Colonic mucosa (tissue), 4 donors: Measurements from ENCODE around the gene HNF1B. TPM values are rescaled to one million over a fixed set of nuclear protein-coding genes. Genes with fewer than 3 reads are reported as not detected.

Source experiments
- DNase-seq: peaks from one replicate; pipeline ENCODE4 v3.0.0-alpha.2; 2020
- H3K27ac ChIP-seq: fragments of 200-600 bp; one replicate; pipeline ENCODE4 v1.8.0; 2021
- H3K27me3 ChIP-seq: fragments of 200-600 bp; one replicate; pipeline ENCODE4 v1.8.0; 2021
- H3K36me3 ChIP-seq: fragments of 200-600 bp; one replicate; pipeline ENCODE4 v1.8.0; 2021
- H3K4me1 ChIP-seq: fragments of 200-600 bp; one replicate; pipeline ENCODE4 v1.8.0; 2021; ENCODE audit warnings: mild to moderate bottlenecking
- H3K4me3 ChIP-seq: fragments of 200-600 bp; one replicate; pipeline ENCODE4 v1.8.0; 2021
- H3K9ac ChIP-seq, 2 donors: one replicate each; pipeline ENCODE4 v1.7.0; 2013; ENCODE audit warnings: control low read depth in 2 of 2, low read depth in 2 of 2, low read length in 2 of 2
- H3K9me3 ChIP-seq: fragments of 200-600 bp; one replicate; pipeline ENCODE4 v1.8.0; 2021
- intact Hi-C: fragments of 100-400 bp; cut with DNase I; formaldehyde crosslinking; loops from one replicate; pipeline ENCODE4 v1.14.1; 2022
- total RNA-seq, 2 donors: library from RNA; stranded (reverse); fragmentation: NEBNext Ultra II Directional in 1 of 2; extraction: Animal tissue kit (Norgen Biotek cat#: 25700) in 1 of 2; gene quantifications; one replicate each; pipeline ENCODE4 v1.2.1, GENCODE V29; 2021
- TF ChIP-seq, protein P1 (sequence below): fragments of 200-600 bp; IDR thresholded peaks from one replicate; pipeline ENCODE4 v1.8.0; 2022; ENCODE audit warnings: antibody characterized with exemption, mild to moderate bottlenecking
- donor health status: healthy.
- donor health status: DM: no; HTN: no; CAD: no.
- donor health status: DM: no; HTN: no; CAD: no.

The HNF1B gene
- total RNA-seq, 2 donors from 2014 or later: 28.0 to 34.8 TPM

DNA sequence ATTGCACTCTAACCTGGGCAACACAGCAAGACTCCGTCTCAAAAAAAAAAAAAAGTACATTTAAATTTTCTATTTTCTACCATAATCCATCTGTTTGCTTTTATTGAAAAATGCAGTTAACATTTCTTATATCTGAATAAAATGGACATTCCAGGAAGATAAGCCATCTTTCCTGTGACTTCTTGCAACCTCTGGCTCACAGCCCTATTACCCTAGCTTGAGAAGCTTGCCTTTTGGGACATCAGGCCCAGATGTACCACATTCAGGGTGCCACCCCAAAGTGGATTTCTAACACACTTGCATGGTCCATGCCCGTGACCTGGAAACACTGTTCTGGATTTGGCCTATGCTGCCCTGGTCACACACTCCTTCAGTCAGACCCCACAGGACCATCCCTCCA, 71.5 kb downstream of the HNF1B start:
- TF ChIP-seq, protein P1, sequence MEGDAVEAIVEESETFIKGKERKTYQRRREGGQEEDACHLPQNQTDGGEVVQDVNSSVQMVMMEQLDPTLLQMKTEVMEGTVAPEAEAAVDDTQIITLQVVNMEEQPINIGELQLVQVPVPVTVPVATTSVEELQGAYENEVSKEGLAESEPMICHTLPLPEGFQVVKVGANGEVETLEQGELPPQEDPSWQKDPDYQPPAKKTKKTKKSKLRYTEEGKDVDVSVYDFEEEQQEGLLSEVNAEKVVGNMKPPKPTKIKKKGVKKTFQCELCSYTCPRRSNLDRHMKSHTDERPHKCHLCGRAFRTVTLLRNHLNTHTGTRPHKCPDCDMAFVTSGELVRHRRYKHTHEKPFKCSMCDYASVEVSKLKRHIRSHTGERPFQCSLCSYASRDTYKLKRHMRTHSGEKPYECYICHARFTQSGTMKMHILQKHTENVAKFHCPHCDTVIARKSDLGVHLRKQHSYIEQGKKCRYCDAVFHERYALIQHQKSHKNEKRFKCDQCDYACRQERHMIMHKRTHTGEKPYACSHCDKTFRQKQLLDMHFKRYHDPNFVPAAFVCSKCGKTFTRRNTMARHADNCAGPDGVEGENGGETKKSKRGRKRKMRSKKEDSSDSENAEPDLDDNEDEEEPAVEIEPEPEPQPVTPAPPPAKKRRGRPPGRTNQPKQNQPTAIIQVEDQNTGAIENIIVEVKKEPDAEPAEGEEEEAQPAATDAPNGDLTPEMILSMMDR: no peak
- no peak overlapping the region for H3K9ac ChIP-seq
- H3K27me3 ChIP-seq: no peaks in the 10 kb centered on the region
- no peaks in the 10 kb centered on the region for H3K9me3 ChIP-seq
- no peaks in the 10 kb centered on the region for H3K36me3 ChIP-seq
- intact Hi-C loops: no loop called here
- no peak overlapping the region for H3K4me3 ChIP-seq
- no peaks in the 10 kb centered on the region for H3K4me1 ChIP-seq
- no peak overlapping the region for H3K27ac ChIP-seq
- DNase-seq: no peak

GRCh38 chr17:37672548-37673078, 72.2 kb downstream of the HNF1B start:
- intact Hi-C loops: no loop called here
- H3K9me3 ChIP-seq: no peaks in the 10 kb centered on the region
- H3K36me3 ChIP-seq: no peaks in the 10 kb centered on the region
- H3K4me1 ChIP-seq: no peaks in the 10 kb centered on the region
- TF ChIP-seq, protein P1: no peak
- H3K4me3 ChIP-seq: no peak overlapping the region
- no peak overlapping the region for H3K27ac ChIP-seq
- no peaks in the 10 kb centered on the region for H3K27me3 ChIP-seq
- DNase-seq: no peak
- no peak overlapping the region for H3K9ac ChIP-seq

DNA sequence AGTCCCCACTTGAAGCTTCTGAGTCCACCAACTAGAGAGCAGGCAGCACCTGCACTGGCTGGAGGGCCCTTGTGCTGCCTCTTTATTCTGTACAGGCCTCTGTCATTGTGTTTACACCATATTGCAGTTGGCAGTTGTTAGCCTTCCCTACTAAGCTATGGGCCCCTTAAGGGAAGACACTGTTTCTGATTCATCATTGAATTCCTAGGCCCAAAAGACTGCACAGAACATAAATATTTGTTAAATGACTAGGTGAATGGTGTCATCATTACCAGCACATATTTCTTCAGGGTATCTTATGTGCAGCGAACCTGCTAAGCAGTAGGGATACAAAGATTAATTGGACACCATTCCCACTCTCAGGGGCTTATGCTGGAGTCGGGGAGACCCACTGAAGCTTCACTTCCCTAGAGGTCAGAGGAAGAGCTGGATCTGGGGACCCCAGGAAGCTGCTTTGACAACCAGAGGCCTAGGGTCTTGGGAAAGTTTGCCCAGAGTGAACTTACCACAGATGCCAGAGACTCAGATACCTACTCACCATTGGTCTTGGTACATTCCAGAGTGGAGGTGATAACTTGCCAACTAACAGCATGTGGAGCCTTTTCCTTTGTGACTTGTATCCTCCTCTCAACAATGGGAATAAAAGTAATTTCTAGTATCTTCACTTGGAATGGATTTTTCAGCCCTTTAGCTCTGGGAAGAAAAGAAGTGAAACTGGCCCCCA, 72.9 kb downstream of the HNF1B start:
- TF ChIP-seq, protein P1: no peak
- Histone ChIP-seq H3K9me3 (no peaks in the 10 kb centered on the region), H3K9ac (peak overlapping the region in 1 of 2 donors; percentile 19), H3K36me3 (no peaks in the 10 kb centered on the region), H3K27ac (peak overlapping the region; percentile 49), H3K4me3 (no peak overlapping the region), H3K4me1 (no peaks in the 10 kb centered on the region), H3K27me3 (no peaks in the 10 kb centered on the region)
- intact Hi-C loops: no loop called here
- no peak for DNase-seq

DNA sequence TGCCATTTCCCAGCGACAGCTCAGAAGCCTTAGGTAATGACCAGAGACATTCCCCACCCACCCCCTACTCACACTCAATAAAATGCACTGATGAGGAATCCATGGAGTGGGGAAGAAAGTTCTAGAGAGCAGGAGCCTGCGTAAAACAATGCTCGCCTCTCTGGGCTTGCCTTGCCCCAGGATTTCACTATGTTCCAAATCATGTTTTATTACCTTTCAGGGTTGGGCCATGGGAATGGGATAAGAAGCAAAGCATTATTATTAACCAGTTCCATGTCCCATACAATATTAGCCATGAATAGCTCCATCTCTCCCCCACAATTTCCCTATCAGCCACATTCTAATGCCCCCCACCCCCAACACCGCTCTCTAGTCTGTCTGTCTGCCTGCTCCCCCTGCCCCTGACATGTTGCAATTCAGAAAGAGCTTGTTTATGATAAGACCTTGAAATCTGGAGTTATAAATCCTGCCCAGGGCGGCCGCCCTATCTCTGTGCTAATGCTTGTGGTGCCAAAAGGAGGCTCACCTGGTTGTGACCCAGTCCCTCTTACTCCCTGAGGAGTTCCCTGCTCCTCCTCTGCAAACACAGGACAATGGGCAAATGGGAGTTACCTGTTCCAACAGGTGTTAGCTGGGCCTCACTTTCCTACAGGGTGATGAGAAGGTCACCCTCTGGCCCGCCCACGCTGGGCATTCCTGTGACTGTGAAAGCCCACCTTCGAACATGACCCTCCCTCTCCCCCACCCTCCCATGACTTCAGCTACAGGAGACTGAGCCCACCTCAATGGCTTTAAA, 73.6 kb downstream of the HNF1B start:
- no peaks in the 10 kb centered on the region for H3K4me1 ChIP-seq
- no peaks in the 10 kb centered on the region for H3K36me3 ChIP-seq
- H3K4me3 ChIP-seq: no peak overlapping the region
- intact Hi-C loops: no loop called here
- H3K27me3 ChIP-seq: no peaks in the 10 kb centered on the region
- DNase-seq: peak; percentile 63
- no peaks in the 10 kb centered on the region for H3K9me3 ChIP-seq
- H3K27ac ChIP-seq: peak overlapping the region; percentile 49
- H3K9ac ChIP-seq: peak overlapping the region in 1 of 2 donors; percentile 46
- TF ChIP-seq, protein P1: no peak

- Histone ChIP-seq H3K27ac (no peak overlapping the region), H3K9ac (no peak overlapping the region), H3K36me3 (no peaks in the 10 kb centered on the region), H3K4me1 (no peaks in the 10 kb centered on the region), H3K27me3 (no peaks in the 10 kb centered on the region), H3K9me3 (no peaks in the 10 kb centered on the region), H3K4me3 (no peak overlapping the region)
- no peak for DNase-seq
- TF ChIP-seq, protein P1: no peak
- intact Hi-C loops: no loop called here
Observed at GRCh38 chr17:37667039-37667438, 77.8 kb downstream of the HNF1B start.
